ENCODE results near the gene TMEM132A.

Gene TMEM132A, protein sequence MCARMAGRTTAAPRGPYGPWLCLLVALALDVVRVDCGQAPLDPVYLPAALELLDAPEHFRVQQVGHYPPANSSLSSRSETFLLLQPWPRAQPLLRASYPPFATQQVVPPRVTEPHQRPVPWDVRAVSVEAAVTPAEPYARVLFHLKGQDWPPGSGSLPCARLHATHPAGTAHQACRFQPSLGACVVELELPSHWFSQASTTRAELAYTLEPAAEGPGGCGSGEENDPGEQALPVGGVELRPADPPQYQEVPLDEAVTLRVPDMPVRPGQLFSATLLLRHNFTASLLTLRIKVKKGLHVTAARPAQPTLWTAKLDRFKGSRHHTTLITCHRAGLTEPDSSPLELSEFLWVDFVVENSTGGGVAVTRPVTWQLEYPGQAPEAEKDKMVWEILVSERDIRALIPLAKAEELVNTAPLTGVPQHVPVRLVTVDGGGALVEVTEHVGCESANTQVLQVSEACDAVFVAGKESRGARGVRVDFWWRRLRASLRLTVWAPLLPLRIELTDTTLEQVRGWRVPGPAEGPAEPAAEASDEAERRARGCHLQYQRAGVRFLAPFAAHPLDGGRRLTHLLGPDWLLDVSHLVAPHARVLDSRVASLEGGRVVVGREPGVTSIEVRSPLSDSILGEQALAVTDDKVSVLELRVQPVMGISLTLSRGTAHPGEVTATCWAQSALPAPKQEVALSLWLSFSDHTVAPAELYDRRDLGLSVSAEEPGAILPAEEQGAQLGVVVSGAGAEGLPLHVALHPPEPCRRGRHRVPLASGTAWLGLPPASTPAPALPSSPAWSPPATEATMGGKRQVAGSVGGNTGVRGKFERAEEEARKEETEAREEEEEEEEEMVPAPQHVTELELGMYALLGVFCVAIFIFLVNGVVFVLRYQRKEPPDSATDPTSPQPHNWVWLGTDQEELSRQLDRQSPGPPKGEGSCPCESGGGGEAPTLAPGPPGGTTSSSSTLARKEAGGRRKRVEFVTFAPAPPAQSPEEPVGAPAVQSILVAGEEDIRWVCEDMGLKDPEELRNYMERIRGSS

DNA sequence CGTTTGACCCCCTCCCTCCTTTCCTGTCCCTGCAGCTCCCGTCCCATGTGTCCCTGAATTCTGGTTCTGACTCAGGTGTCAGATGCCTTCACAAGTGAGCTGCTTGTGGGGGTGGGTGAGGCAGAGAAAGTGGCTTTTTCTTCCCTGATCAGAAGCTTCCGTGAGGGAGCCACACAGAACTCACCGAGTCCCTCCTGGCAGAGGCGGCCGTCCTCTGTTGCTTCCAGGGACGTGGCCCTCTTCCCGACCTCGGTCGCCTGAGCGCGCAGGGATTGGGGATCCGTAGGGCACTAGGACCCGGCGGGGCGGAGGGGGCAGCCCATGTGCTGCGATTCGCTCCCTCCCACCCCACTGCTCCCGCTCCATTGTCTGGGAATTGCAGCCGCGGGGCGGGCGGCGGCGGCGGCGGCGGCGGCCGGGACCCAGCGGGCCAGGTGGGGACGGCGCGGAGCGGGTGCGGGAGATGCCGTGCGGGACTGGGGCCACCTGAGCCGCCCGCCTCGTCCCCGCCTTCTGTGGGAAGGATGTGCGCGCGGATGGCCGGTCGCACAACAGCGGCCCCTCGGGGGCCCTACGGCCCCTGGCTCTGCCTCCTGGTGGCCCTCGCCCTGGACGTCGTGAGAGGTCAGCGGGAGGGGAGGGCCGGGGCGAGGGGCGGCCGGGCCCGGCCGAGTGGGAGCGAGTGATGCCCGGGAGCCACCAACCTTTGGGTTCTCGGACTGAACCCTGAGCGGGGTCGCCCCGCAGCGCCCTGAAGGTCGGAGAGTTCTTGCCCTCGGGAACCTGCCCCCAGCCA lies at the start of gene TMEM132A:
TSS of gene TMEM132A (plus strand) at position 351 of the 796 bp plus-strand sequence. CDS start at position 525, 174 bp downstream.
- H3K4me3 ChIP-seq (ENCODE audit: low read depth, low read length): peak within 1 kb of the TSS; percentile 67
- no peak for DNase-seq (ENCODE audit: low read depth, low spot score)
- TF ChIP-seq, protein P1, sequence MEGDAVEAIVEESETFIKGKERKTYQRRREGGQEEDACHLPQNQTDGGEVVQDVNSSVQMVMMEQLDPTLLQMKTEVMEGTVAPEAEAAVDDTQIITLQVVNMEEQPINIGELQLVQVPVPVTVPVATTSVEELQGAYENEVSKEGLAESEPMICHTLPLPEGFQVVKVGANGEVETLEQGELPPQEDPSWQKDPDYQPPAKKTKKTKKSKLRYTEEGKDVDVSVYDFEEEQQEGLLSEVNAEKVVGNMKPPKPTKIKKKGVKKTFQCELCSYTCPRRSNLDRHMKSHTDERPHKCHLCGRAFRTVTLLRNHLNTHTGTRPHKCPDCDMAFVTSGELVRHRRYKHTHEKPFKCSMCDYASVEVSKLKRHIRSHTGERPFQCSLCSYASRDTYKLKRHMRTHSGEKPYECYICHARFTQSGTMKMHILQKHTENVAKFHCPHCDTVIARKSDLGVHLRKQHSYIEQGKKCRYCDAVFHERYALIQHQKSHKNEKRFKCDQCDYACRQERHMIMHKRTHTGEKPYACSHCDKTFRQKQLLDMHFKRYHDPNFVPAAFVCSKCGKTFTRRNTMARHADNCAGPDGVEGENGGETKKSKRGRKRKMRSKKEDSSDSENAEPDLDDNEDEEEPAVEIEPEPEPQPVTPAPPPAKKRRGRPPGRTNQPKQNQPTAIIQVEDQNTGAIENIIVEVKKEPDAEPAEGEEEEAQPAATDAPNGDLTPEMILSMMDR (IDR thresholded peaks at IDR 0.05; ENCODE audit: insufficient read depth, low read length, missing control alignments): no peak
- ChIA-PET POLR2A (interaction anchor here (1.1 kb wide), 1 partner anchor 9 kb away, joined by 5 read pairs; no protein-coding TSS in a partner anchor), CTCF (interaction anchor here (0.6 to 1.8 kb wide), 6 partner anchors 9 to 263 kb away, joined by 3 to 5 read pairs (median 4); partner anchors contain the start of gene TMEM109)

DNA sequence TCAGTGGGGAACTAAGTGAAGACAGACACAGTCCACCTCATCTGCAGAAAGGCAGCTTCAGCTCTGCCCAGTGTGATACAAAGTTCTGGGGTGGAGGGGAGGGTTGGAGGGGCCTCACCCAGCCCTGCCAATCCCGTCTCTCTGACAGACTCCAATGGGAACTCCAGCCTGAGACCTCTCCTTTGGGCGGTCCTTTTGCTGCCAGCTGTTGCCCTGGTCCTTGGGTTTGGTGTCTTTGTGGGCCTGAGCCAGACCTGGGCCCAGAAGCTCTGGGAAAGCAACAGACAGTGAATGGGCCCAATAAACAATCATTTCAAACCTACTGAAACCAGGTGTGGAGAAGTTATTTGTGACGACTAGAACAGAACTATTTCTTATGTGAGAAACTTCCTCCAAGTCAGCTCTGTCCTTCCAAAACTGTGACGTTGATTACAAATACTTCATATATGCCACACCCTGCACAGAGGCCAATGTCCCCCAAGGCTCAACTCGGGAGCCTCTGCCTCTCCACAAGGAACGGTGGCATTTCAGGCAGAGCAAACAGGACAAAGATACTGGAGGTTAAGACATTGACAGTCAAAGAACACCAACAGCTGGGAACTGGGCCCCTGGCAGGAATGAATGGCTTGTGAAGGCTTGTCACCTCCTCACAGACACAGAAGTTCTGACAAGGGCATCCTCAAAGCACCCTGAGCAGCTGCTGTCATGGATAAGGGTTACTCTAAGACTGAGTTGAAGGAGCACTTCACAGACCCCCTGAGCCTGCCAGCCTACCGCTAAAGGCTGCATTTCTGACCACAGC lies 48.7 kb upstream of the TMEM132A start:
- H3K4me3 ChIP-seq (ENCODE audit: low read depth, low read length): no peak overlapping the region
- CTCF ChIA-PET: interaction anchor here (1.6 to 3.9 kb wide), 4 partner anchors 12 to 44 kb away, joined by 7 to 17 read pairs (median 15); no protein-coding TSS in a partner anchor
- TF ChIP-seq, protein P1 (IDR thresholded peaks at IDR 0.05; ENCODE audit: insufficient read depth, low read length, missing control alignments): no peak
- no peak for DNase-seq (ENCODE audit: low read depth, low spot score)
- POLR2A ChIA-PET: no interaction called here

DNA sequence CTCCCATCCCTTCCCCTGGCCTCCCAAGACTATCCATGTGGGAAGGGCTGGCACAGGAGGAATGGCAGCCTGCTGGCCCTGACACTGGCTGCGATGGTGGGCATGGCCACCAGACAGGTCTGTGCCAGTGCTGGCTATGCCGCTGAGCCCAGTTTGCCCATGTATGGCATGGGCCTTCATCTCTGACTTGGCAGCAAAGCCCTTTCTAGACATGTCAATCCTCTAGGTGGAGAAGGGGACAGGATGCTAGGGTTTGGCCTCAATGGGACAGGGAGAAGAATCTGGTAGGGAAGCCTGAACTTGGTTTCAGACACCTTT lies 48.1 kb upstream of the TMEM132A start:
- TF ChIP-seq, protein P1 (IDR thresholded peaks at IDR 0.05; ENCODE audit: insufficient read depth, low read length, missing control alignments): no peak
- H3K4me3 ChIP-seq (ENCODE audit: low read depth, low read length): no peak overlapping the region
- POLR2A ChIA-PET: no interaction called here
- no peak for DNase-seq (ENCODE audit: low read depth, low spot score)
- CTCF ChIA-PET: interaction anchor here (1.6 to 3.9 kb wide), 4 partner anchors 11 to 45 kb away, joined by 7 to 17 read pairs (median 14); no protein-coding TSS in a partner anchor

DNA sequence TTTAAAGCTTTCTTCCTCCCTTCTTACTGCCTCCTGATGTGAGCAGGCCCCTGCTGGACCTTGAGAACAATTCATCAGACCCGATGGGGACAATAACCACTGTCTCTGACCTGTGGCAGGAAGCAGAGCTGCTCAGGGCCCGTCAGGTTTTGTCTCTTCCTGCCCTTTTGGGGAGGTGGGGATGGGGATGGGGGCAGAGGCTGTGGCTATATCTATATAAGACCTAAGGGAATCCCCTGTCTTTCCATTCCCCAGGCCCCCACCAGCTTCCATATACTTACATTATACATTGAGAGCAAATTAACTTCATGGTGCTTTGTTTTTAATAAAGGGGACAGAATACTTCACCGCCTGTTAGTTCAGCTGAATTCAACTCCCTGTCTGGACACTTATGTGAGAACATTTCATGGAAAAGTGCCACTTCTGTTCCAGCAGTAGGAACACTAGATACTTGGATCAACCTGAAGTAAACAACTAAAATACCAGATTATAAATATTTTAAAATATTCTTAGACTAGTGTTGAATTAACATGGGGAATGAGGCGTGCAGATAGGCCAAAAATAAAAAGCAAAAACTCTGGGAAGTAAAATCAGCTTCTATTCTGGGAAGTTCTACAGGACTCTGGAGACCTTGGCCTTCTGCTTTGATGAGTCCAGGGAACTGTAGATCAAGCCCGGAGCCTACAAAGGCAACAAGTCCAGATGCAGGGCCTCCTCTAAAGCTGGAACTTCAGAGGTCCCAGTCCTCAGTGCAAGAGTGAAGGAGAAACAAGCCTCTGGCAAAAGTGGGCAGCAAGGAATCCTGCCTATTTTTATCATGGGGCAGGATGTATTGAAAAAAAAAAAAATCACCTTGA lies 45.8 kb upstream of the TMEM132A start:
- POLR2A ChIA-PET: no interaction called here

More for the DNA sequence above, 45.8 kb upstream of the TMEM132A start:
- H3K4me3 ChIP-seq (ENCODE audit: low read depth, low read length): no peak overlapping the region
- TF ChIP-seq, protein P1 (IDR thresholded peaks at IDR 0.05; ENCODE audit: insufficient read depth, low read length, missing control alignments): no peak
- no peak for DNase-seq (ENCODE audit: low read depth, low spot score)
- CTCF ChIA-PET: interaction anchor here (1.0 to 3.9 kb wide), 6 partner anchors 9 to 48 kb away, joined by 4 to 14 read pairs (median 10); no protein-coding TSS in a partner anchor
